ENCODE measurements around the gene LAMP5. TPM values are rescaled to one million over a fixed set of nuclear protein-coding genes. Genes with fewer than 3 reads are reported as not detected.

The LAMP5 gene
- total RNA-seq, 1 donor from 2014 or later, result 1.6 TPM

DNA sequence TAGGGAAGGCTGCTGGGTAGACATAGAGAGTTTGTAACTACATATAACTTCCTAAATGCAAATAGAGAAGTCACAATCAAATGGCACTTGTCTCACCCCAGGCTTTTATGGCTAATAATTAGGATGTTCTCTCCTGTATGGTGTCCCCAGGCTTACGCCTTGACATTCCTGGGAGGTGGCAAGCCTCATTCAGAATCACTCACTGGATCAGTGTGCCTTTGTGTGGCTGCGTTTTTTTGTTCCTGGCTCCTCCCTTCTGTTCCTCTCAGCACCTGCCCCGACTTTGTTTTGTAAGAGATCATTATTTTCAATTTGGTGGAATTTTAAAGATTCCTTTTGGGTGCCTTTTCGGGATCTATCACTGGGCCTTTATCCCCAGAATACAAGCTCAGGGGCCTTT is 5.7 kb downstream of the LAMP5 start:
- no peak for DNase-seq (ENCODE audit: low spot score)
- intact Hi-C loops (cut with DNase I), result no loop called here
- no peak for ATAC-seq

DNA sequence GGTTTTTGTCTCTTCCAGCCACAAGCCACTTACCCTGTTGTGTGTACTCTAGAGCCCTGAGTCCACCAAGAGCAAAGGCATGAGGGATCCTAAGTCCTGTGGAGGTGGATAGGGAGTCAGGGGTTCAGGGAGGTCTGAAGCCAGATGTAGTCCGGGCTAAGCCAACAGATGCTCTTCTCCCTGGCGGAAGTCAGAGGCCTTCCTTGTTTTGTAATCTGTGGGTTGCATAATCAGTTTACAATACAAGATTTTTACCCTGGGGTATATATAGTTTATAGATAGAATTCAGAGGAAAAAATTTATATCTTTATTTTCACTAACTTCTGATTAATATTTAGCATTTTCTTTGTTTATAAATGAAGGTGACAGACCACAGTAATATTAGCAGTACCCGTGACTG is 9.2 kb downstream of the LAMP5 start:
- intact Hi-C loops (cut with DNase I), result no loop called here
- ATAC-seq, result no peak
- no peak for DNase-seq (ENCODE audit: low spot score)

DNA sequence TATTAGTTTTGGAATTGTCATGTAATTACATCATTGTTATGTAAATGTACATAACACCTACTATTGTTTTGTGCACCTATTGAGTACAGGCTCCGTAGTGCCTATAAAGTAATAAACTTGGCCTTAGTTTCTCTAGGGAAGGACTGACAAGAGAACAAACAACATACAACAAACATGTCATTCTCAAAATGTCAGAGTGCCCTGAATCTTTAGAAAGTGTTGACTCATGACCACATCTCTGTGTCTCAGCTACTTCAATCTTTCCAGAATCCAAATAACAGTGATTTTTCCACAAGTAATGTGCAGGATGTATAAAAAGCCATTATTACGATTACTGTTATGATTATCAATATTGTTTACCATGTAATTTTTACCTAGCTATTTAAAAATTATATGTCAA is 17.2 kb downstream of the LAMP5 start:
- ATAC-seq (no peak), DNase-seq (ENCODE audit: low spot score) (no peak)
- intact Hi-C loops (cut with DNase I), result no loop called here

DNA sequence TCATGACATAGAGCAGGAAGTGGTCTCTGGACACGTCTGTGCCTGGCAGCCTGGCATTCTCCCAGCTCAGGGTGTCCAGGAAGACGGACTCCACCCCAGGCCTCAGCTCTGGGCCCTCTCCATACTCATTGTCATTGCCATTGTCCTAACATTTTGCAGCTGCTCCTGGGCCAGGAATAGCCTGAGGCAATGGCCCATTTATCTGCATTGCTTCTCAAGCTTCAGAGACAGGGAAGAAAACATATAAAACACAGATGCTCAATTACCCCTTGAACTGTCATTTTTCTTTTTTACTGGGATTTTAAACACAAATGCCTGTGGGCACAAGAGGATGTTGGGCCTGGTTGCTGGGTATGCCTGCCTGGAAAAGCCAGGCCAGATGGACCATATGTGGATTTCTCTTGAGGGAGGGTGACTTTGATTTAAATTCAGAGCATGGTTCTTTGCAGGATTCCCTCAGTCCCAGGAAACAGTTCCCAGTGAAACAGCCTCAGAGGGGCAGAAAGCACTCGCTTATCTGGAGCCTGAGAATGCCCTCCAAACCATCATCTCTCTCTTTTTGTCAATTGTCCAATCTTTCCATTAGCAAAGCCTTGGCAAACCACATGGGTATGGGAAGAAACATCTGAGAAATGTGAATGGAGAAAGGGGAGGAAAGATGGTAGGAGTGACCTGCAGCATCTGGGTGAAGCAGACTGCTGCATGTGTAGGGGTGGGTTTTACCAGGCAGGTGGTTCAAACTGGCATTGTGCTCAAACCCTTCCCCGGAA is 17.9 kb downstream of the LAMP5 start:
- no peak for DNase-seq (ENCODE audit: low spot score)
- intact Hi-C loops (cut with DNase I), result no loop called here
- no peak for ATAC-seq

DNA sequence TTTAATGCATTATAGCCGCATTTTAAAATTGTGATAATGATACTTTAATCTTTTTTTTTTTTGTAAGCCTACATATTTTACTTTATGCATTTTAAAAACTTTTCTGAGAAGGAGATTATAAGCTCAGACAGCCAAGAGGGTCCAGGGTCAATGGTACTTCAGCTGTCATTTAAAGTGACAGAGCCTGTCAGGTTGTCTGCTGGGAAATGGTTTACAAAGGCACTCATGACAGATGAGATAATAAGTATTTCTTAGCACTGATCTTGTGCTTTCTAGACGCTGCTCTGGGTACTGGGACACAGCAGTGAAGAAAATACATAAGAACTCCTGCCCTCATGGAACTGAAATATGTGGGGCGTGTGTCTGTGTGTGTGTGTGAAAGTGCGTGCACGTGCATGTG is 19.6 kb downstream of the LAMP5 start:
- no peak for DNase-seq (ENCODE audit: low spot score)
- ATAC-seq, result no peak
- intact Hi-C loops (cut with DNase I), result no loop called here

DNA sequence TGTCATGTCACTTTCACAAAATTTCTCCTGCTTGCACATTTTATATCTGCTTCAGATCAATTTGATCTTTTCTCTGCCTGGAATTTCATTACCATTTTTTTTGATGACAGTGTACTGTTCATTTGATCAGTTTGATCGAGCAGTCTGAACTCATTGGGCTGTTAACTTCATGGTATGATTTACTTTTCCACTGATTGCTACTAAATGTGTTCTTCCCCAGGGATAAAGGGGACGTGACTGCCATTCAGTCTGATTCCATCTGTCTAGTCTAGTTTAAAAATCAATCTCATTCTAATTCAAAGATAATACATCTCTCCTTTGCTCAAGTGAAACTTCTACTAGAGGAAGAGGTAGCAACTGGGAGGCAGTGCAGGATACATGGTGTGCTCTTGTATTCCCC is 21.1 kb downstream of the LAMP5 start:
- intact Hi-C loops (cut with DNase I), result no loop called here
- DNase-seq (ENCODE audit: low spot score) (no peak), ATAC-seq (no peak)

DNA sequence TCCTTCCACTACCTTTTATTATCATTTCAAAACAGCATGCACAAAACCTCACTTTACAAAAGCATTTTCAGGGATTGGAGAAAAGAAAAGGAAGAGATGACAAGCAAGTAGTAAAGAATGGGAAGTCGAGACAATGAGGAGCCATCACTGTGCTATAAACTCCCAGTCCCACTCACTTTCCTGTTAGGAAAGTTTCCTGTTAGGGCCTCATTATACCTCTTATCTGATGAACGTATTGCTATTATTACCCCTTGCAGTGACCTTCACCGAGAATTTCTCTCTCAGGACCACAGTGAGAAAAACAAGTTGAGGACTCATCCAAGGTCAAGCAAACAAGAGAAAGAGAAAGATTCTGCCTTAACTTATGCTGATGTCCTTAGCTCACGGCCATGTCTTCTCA is 28.8 kb downstream of the LAMP5 start:
- DNase-seq (ENCODE audit: low spot score), result no peak
- ATAC-seq, result no peak

DNA sequence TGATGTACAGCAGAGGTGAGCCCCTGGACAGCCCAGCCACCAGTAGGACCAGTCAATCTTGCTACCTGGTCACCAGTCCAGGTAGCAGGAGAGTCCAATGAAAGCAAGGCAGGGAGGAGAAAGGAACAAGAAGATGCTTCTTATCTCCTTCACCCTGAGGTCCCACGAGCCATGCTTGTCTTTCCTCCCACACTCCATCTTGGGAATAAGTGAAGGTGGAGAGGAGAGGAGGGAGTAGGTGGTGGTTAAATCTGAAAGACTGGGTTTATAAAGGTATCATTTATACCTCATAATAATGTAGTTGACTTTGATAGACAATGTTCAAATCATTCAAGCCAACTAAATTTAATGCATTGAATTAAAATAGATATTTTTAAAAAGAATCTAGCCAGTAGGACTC is 35.9 kb downstream of the LAMP5 start:
- DNase-seq (ENCODE audit: low spot score) (no peak), ATAC-seq (no peak)
- intact Hi-C loops (cut with DNase I), result no loop called here

More for the DNA sequence above, 28.8 kb downstream of the LAMP5 start:
- intact Hi-C loops (cut with DNase I), result no loop called here

DNA sequence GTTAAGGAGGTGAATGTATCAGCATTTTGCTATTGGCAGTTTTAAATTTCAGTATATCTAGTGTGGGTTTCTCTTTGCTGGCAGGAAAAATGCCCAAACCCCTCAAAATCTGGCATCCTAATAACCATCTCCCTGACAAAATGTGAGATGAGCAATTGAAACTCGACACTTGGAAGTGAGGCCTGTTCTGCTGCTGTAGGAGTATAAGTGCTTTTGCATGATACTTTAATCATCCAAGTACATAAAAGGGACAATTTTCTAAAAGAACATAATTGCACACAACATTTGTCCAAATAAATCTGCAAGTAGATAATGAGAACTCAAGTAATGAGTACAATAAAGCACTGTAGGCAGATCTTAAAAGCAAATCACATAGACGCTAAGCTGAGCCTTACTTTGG is 36.5 kb downstream of the LAMP5 start:
- intact Hi-C loops (cut with DNase I), result no loop called here
- DNase-seq (ENCODE audit: low spot score), result no peak
- ATAC-seq, result no peak

DNA sequence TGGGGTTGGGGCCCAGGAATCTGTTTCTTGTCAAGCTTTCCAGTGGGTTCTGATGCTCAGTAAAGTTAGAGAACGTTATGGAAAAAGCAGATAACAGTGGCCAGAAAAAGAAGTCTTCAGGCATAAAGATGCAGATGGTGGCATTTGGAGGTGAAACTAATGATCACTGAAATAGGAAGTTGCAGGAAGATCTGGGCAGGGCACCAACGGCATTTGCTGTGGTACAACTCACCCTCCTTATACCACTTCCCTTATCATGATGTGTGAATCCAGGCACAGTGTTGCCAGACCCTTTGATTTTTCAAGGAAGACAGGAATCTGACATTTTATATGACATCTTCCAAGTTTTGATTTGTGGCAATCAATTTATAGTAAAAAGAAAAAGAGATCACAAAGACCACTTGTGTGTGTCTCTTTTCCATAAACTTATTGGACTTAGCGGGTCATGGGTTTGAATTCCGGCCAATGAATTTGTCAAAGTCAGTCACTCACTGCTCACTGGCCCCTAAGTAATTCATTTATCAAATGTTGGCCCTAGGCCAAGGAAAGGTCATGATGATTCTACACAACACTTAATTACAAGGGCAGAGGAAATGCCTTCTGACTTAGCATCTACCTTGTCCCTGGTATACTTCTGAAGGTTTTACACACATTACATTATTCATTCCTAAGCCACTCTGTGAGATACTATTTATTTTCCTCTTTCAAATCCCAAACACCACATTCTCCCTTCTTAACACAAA is 37.6 kb downstream of the LAMP5 start:
- intact Hi-C loops (cut with DNase I), result no loop called here
- ATAC-seq (no peak), DNase-seq (ENCODE audit: low spot score) (no peak)

DNA sequence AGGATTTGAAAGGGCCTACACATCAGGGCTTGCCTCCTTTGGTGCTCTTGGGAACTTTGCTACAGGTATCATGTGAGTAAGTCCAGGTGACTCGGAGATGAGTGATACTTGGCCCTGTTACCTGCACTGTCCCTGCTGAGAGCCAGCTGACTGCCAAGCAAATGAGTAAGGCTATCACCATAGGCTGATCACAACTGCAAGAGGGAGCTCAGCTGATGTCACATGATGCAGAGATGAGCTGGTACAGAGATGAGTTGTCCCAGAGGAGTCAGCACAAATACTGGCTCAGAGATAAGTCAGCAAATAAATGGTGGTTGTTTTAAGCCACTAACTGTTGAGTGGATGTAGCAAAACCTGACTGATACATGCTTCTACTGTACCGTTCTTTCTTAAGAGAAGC is 41.4 kb downstream of the LAMP5 start:
- DNase-seq (ENCODE audit: low spot score) (no peak), ATAC-seq (no peak)
- intact Hi-C loops (cut with DNase I), result no loop called here

DNA sequence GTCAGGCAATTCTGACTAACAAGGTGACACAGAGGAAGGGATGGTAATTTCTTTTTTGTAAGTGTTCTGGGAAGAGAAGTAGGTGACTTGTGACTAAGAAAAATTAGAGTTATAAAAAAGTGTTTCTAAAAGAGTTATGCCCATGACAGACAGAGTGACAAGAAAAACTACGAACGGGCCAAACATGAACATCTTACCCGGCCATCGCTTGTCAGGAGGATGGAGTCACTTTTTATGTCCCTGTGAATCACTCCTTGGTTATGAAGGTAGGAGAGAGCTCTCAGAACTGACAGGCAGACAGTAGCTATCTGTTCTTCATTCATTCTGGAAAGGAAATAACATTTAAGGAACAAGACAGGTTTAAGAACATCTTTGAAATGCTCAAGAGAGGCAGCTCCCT is 43.0 kb downstream of the LAMP5 start:
- DNase-seq (ENCODE audit: low spot score) (no peak), ATAC-seq (no peak)
- intact Hi-C loops (cut with DNase I), result no loop called here

DNA sequence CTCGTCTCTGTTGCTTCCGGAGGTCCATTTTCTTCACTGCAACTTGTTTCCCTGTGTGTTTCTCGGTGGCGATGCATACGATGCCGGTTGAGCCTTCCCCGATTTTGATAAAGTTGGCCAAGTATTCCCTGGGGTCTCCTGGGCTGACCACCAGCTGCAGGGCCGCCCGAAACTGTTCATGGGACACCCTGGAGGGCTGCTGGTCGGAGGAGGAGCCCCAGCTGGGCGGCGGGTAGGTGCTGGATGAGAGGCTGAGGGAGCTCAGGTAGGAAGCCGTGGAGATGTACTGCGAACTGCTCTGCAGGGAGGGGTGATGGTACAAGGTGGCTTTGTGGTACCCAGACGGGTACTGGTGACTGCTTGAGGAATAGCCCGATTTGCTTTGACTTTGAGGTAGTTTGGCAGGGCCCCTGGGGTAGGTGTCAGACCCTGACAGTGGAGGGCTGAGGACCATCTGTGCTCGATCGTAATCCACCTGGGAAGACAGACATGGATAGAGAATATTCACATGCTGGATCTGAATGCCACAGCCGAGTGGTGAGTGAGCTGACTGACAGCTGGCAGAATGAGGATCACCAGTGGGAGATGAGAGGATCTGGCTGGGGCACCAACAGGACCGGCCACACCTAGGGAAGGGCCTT is 51.6 kb downstream of the LAMP5 start:
- ATAC-seq, result no peak
- no peak for DNase-seq (ENCODE audit: low spot score)

DNA sequence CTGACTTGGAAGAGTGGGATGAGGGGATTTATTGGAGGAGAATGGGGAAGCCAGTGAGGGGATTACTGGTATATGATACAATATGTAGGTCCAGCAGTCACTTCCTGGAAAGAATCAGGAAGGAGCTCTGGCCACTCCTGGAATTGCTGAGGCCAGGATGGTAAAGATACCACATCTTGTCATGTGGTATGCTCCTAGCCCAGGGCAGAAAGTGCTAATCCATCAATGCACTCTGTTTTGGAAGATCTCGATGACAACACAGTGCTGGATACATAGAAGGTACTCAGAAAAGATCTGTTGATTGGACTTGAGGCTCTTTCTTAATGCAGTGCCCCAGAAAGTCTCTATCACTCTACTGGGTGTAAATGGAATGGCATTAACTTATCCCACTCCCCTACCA is 52.6 kb downstream of the LAMP5 start:
- intact Hi-C loops (cut with DNase I), result no loop called here
- DNase-seq (ENCODE audit: low spot score) (no peak), ATAC-seq (no peak)

More for the DNA sequence above, 51.6 kb downstream of the LAMP5 start:
- intact Hi-C loops (cut with DNase I), result no loop called here

DNA sequence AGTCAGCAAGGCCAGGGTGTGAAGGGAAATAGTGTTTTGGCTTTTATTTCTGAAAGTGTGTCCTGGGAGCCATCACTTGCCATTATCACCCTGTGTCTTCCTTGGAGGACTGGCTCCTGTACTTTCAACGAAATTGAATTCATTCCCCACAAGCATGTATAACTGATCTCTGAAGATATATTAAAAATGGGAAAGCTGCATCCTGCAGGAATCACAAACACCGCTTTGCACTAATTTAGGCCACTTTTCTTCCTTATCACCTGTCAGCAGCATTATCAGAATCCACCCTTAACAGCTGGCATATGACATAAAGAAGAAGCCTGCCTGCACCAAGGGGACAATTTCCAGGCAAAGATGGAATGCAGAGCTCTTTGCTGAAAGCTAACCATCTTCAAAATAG is 56.2 kb downstream of the LAMP5 start:
- no peak for ATAC-seq
- intact Hi-C loops (cut with DNase I), result loop anchor here (5.0 kb wide), 1 partner anchor 727 kb away; no protein-coding TSS in a partner anchor
- DNase-seq (ENCODE audit: low spot score), result no peak

DNA sequence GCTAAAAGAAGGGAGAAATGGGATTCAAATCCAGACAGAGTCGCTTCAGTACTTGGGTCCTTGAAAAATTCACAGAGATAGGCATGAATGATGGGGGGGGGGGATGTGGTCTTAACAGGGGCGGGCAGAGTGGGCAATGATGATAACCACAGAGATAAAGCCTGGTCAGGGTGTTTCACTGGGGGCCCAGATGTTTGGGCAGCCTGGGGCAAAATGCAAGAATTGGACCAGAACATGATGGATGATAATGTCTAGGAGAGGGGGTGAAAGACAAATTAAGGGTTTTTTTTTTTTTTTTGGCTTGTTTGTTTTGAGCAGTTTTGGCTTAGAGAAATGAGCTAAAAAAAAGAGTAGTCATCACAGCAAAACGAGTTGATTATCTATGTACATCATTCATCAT is 57.4 kb downstream of the LAMP5 start:
- intact Hi-C loops (cut with DNase I), result loop anchor here (5.0 kb wide), 1 partner anchor 726 kb away; no protein-coding TSS in a partner anchor

DNA sequence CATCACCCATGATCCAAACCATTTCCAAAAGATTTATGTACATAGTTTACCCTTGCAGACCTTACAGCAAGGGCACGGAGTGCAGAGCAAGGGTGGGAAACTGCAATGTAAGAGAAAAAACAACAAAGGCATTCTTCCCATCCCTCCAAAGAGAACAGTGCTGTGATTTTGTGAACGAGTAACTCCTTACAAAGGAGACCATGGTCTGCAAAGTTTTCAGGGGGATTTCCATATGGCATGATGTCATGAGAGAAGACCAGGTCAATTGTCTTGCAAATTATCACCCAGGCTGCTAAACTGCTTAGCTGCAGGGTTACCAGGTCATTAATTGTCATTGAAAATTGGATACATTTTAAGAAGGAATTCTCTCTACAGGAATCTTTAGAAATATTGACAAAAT is 58.3 kb downstream of the LAMP5 start:
- DNase-seq (ENCODE audit: low spot score) (no peak), ATAC-seq (no peak)
- intact Hi-C loops (cut with DNase I), result loop anchor here (5.0 kb wide), 1 partner anchor 725 kb away; no protein-coding TSS in a partner anchor

More for the DNA sequence above, 57.4 kb downstream of the LAMP5 start:
- DNase-seq (ENCODE audit: low spot score) (no peak), ATAC-seq (no peak)

DNA sequence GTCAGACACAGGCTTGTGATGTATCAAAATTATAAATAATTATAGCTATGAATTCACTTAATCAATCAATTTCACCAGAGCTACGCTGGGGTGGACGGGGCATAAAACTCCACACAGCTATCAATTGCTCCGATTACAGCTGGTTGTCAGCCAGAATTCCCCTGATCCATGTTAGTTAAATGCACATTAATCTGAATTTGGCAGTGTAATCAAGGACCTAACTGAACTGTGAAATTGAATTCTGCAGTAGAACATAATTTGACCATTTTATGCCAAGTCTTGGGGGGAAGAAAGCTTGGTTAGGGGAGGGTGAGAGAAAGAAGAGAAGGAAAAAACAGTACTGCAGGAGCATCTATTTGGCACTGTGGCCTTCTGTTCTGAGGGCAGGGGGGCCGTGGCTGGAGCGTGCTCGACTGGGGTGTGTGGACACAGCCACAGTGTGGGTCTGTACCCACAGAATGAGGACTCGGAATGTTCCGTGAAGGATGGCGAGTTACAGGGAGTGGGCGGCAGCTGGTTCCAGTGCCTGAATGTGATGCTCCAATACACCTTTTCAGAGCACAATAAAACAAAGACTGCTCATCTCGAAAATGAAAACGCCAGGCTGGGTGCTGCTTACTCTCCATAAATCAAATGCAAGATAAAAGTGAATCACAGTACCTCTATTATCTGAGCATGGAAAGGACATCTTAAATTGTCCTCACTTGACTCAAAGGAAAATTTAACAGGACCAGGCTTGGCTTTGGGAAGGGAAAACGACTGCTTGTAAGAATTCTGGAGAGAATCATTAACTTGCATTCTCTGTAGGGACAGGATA is 59.2 kb downstream of the LAMP5 start:
- ATAC-seq (no peak), DNase-seq (ENCODE audit: low spot score) (no peak)
- intact Hi-C loops (cut with DNase I), result loop anchor here (5.0 kb wide), 1 partner anchor 724 kb away; no protein-coding TSS in a partner anchor

DNA sequence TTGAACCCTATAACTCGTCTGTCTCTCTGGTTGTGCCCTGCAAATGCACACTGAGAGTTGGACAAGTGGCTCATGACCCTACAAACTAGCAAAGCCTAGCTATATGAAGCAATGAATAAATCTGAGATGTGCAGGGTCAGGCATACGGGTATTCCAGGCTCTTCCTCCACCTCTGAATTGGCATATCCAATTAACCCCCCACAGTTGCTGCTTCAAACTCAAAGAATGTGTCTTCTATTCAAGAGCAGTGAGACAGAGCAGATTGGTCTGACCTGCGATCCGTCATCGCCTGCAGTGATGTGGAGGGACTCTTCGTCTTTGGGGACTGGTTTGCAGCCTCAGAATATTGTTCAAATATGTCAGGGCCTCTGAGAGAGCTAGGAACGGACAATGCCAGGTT is 59.8 kb downstream of the LAMP5 start:
- DNase-seq (ENCODE audit: low spot score) (no peak), ATAC-seq (no peak)
- intact Hi-C loops (cut with DNase I), result loop anchor here (5.0 kb wide), 1 partner anchor 723 kb away; no protein-coding TSS in a partner anchor
